Measurements from ENCODE around the gene GP1BB.
"Not testable (repeated sequence)": the region's sequence is repeated elsewhere in the genome, so short reads cannot be mapped to it uniquely, and the experiment has no call there.

The GP1BB gene

DNA sequence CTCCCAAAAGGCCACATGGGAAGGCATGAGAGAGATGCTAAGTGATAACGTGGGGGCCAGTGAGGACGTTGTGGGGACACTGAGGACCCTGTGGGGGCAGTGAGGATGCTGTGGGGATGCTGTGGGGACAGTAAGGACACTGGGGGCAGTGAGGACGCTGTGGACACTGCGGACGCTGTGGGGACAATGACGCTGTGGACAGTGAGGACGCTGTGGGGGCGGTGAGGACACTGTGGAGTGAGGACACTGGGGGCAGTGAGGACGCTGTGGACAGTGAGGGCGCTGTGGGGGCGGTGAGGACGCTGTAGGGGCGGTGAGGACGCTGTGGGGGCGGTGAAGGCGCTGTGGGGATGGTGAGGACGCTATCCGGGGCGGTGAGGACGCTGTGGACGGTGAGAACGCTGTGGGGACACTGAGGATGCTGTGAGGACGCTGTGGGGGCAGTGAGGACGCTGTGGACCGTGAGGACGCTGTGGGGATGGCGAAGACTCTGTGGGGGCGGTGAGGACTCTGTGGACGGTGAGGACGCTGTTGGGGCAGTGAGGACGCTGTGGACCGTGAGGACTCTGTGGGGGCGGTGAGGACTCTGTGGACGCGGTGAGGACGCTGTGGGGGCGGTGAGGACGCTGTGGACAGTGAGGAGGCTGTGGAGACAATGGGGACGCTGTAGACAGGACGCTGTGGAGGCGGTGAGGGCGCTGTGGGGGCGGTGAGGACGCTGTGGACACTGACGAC, 1.8 kb downstream of the GP1BB start:
- DNase-seq (ENCODE audit: low read depth in 1 of 2, low spot score in 1 of 2), result no peak

DNA sequence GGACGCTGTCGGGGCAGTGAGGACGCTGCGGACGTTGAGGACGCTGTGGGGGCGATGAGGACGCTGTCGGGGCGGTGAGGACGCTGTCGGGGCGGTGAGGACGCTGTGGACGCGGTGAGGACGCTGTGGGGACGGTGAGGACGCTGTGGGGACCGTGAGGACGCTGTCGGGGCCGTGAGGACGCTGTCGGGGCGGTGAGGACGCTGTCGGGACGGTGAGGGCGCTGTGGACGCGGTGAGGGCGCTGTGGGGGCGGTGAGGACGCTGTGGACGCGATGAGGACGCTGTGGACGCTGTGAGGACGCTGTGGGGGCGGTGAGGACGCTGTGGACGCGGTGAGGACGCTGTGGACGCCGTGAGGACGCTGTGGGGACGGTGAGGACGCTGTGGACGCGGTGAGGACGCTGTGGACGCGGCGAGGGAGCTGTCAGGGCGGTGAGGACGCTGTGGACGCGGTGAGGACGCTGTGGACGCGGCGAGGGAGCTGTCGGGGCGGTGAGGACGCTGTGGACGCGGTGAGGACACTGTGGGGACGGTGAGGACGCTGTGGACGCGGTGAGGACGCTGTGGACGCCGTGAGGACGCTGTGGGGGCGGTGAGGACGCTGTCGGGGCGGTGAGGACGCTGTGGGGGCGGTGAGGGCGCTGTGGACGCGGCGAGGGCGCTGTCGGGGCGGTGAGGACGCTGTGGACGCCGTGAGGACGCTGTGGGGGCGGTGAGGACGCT, 2.9 kb downstream of the GP1BB start:
- DNase-seq (ENCODE audit: low read depth in 1 of 2, low spot score in 1 of 2), result not testable (repeated sequence)

DNA sequence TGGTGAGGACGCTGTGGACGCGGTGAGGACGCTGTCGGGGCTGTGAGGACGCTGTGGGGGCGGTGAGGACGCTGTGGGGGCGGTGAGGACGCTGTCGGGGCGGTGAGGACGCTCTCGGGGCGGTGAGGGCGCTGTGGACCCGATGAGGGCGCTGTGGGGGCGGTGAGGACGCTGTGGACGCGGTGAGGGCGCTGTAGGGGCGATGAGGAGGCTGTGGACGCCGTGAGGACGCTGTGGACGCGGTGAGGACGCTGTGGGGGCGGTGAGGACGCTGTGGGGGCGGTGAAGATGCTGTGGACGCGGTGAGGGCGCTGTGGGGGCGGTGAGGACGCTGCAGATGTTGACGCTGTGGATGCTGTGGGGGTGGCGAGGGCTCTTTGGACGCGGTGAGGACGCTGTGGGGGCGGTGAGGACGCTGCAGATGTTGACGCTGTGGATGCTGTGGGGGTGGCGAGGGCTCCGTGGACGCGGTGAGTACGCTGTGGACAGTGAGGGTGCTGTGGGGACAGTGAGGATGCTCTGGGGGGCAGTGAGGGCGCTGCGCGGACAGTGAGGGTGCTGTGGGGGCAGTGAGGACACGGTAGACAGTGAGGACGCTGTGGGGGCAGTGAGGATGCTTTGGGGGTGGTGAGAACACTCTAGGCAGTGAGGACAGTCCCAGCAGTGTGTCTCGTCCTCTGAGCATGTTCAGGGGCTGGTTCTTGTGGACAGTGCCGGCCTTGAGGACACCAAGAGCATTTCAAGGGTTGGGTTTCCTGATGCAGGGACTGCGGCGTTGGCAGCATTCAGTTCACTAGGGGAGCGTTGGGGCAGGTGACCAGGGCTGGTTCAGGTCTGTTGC, 4.2 kb downstream of the GP1BB start:
- no peak for DNase-seq (ENCODE audit: low read depth in 1 of 2, low spot score in 1 of 2)

GRCh38 chr22:19728271-19728670, 4.9 kb downstream of the GP1BB start:
- DNase-seq (ENCODE audit: low read depth in 1 of 2, low spot score in 1 of 2), result no peak

- no peak for DNase-seq (ENCODE audit: low read depth in 1 of 2, low spot score in 1 of 2)
Observed at GRCh38 chr22:19728836-19729235, 5.5 kb downstream of the GP1BB start.

DNA sequence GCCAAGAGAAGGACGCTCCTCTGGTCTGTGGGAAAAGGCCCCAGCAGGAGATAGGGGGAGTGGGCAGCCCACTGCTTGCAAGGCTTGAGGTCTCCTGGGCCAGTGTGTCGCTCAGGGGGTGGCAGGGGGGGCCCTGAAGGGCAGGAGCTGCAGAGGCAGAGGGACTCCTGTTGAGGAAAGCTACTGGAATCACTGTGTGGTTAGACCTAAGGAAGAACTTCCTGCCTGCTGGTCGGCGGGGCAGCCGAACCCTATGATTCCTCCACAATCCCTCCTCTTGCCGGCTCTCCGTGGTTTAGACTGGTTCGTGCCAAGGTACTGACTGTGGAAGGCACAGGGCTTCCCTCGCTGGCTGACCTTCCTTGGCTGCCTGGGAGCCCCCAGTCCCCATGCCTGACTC, 6.2 kb downstream of the GP1BB start:
- no peak for DNase-seq (ENCODE audit: low read depth in 1 of 2, low spot score in 1 of 2)

GRCh38 chr22:19730198-19730597, 6.9 kb downstream of the GP1BB start:
- no peak for DNase-seq (ENCODE audit: low read depth in 1 of 2, low spot score in 1 of 2)

GRCh38 chr22:19730655-19731360, 7.5 kb downstream of the GP1BB start:
- peak; percentile 79 to 83 for DNase-seq (ENCODE audit: low read depth in 1 of 2, low spot score in 1 of 2)

- DNase-seq (ENCODE audit: low read depth in 1 of 2, low spot score in 1 of 2), result no peak
Observed at GRCh38 chr22:19731361-19732135, 8.2 kb downstream of the GP1BB start.

- no peak for DNase-seq (ENCODE audit: low read depth in 1 of 2, low spot score in 1 of 2)
Observed at GRCh38 chr22:19732403-19733113, 9.2 kb downstream of the GP1BB start.

DNA sequence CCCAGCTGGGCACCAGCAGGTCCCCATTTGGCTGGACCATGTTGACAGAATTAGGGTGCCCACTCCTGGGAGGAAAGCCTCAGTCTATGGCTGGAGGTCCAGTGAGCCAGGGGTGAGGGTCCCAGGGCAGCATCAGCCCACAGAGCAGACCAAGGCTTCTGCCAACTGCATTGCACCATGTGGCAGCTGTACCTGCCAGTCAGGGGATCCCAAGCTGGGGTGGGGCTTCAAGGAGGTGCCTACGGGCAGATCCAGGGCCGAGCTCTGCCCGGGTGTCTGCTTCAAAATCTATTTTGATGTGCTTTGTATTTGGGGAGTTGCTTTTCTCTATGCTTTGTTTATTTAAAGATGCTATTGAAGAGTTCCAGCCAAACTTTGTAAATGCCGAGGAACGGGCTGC, 10.4 kb downstream of the GP1BB start:
- DNase-seq (ENCODE audit: low read depth in 1 of 2, low spot score in 1 of 2), result no peak

DNA sequence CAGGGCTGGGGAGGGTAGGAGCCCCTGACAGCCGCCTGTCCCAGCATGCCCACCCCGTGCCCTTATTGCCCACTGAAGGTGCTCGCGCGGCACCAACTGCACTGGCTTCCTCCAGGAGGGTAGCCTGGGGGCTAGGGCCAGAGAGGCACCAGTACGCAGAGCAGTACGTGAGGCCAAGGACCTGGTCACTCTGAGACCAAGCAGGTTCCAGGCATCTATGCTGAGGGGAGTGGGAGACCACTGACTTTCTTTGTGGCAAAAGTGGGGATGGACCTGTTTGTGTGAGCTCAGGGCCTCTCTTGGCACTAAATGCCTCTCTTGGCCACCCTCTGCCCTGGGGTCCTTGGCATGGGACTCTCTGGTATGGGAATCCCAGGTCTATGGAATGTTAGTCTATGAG, 10.8 kb downstream of the GP1BB start:
- DNase-seq (ENCODE audit: low read depth in 1 of 2, low spot score in 1 of 2), result no peak

GRCh38 chr22:19734837-19735382, 11.6 kb downstream of the GP1BB start:
- no peak for DNase-seq (ENCODE audit: low read depth in 1 of 2, low spot score in 1 of 2)

- no peak for DNase-seq (ENCODE audit: low read depth in 1 of 2, low spot score in 1 of 2)
Observed at GRCh38 chr22:19735665-19736510, 12.5 kb downstream of the GP1BB start.

DNA sequence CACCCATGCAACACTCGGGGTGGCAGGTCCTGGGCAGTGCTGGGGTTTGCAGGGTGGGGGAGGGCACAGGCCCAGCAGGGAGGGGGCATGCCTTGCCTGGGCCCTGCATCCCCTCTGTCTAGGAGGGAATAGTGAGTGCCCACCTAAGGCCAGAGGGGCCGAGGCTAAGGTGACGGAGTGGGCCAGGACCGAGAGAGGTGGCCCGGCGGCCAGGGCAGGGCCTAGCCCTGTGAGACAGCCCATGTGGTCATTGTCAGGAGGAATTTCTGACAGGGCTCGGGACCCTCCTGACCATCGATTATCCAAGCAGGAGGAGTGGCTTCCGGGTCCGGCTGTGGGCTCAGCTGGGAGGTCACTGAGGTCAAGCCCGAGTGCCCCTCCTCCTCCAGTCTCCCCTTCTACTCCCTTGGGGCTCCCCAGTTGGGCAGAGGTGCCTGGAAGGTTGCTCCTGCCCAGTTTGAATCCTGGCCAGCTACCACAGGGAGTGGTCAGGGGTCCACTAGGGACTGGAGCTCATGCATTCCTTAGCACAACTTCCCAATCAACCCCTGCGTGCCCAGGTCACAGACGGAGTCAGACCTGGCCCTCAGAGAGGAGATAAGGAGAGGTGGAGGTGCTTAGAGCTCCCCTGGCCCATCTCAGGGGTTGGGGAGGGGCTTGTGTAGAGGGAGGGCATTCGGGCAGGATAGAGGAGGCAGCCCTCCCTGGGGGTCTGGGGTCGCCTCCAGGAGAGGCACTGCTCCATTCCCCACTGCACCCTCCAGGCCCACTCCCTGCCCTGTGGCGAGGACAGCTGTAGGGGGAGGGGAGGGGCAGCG, 14.7 kb downstream of the GP1BB start:
- no peak for DNase-seq (ENCODE audit: low read depth in 1 of 2, low spot score in 1 of 2)

DNA sequence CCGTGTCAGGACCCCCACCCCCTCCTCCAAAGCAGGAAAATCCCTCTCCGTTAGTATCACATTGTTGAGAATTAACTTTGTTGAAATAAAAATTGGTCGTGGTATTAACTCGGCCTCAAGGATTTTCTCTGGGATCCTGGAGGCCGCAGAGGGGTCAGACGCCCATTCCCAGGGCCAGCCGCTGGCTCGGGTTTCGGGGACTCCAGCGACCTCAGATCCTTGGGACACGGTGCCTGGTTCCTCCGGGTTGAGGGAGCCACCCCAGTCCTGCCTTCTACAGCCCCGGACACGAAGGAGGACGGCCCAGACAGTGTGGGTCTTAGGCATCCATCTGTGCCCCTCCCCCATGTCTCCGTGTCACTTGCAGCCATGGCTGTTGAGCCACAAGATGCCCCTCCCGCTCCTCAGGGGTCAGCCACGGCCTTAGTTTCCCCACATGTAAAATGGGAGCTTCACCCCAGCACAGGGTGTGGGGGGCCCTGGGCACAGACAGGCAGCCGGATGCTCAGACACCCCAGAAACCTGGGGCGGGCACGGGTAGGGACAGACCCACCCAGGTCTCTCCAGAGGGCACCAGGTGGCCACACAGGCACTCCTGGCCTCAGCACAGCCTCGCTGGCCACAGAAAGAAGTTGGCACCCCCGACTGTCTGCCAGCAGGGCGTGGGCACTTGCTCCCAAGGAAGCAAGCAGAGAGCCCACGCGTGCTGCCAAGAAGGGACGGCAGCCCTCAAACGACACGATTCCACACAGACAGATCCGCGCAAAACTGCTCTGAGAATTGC, 15.5 kb downstream of the GP1BB start:
- no peak for DNase-seq (ENCODE audit: low read depth in 1 of 2, low spot score in 1 of 2)

- no peak for DNase-seq (ENCODE audit: low read depth in 1 of 2, low spot score in 1 of 2)
Observed at GRCh38 chr22:19739448-19739895, 16.1 kb downstream of the GP1BB start.

Data from activated CD4-positive, alpha-beta T cell treated with anti-CD3 and anti-CD28 coated beads, Interleukin-2, amount 50 U/mL, for 24 hours (primary cell).